Forelimb muscle (tissue), 1 donor: ENCODE measurements around the gene RBP3. TPM values are rescaled to one million over a fixed set of nuclear protein-coding genes. Genes with fewer than 3 reads are reported as not detected.

Source experiments
- DNase-seq: peaks from one replicate; pipeline ENCODE4 v3.0.0-alpha.2; 2013; ENCODE audit warnings: low read depth
- polyA plus RNA-seq: library from polyadenylated mRNA; unstranded; fragments of 120-200 nt; gene quantifications from one replicate; pipeline ENCODE4 v1.2.1, GENCODE V29; 2013; ENCODE audit not compliant: insufficient read length

Gene RBP3
- polyA plus RNA-seq = 0.09 TPM

GRCh38 chr10:47348138-47348651 lies at the start of gene RBP3:
Gene RBP3 (plus strand): TSS chr10:47348363. CDS start chr10:47348485, 122 bp downstream.
- no peak for DNase-seq

GRCh38 chr10:47298715-47299114 lies 49.4 kb upstream of the RBP3 start:
- no peak for DNase-seq

GRCh38 chr10:47299611-47300428 lies 48.3 kb upstream of the RBP3 start, which contains the start of gene GDF10:
Gene GDF10 (plus strand): TSS chr10:47300197. CDS start chr10:47300652, 455 bp downstream.
- DNase-seq = no peak

GRCh38 chr10:47300429-47300931 lies 47.7 kb upstream of the RBP3 start:
- no peak for DNase-seq

GRCh38 chr10:47301833-47302232 lies 46.3 kb upstream of the RBP3 start:
- DNase-seq = no peak

GRCh38 chr10:47303105-47303504 lies 45.1 kb upstream of the RBP3 start:
- no peak for DNase-seq

- no peak for DNase-seq
These were observed 44.3 kb upstream of the RBP3 start for GRCh38 chr10:47303866-47304265.

GRCh38 chr10:47305566-47305965 lies 42.6 kb upstream of the RBP3 start:
- no peak for DNase-seq

GRCh38 chr10:47306387-47307210 lies 41.6 kb upstream of the RBP3 start:
- no peak for DNase-seq

- DNase-seq = no peak
These were observed 40.8 kb upstream of the RBP3 start for GRCh38 chr10:47307381-47307780.

GRCh38 chr10:47308775-47309174 lies 39.4 kb upstream of the RBP3 start:
- no peak for DNase-seq

GRCh38 chr10:47309408-47310089 lies 38.6 kb upstream of the RBP3 start:
- no peak for DNase-seq

- DNase-seq = no peak
These were observed 38.1 kb upstream of the RBP3 start for GRCh38 chr10:47310090-47310505.

GRCh38 chr10:47311193-47311931 lies 36.8 kb upstream of the RBP3 start:
- no peak for DNase-seq

- peak; percentile 16 for DNase-seq
These were observed 36.1 kb upstream of the RBP3 start for GRCh38 chr10:47311932-47312662.

GRCh38 chr10:47312663-47312995 lies 35.5 kb upstream of the RBP3 start:
- DNase-seq = no peak

- DNase-seq = no peak
These were observed 33.7 kb upstream of the RBP3 start for GRCh38 chr10:47314416-47314970.

GRCh38 chr10:47315421-47315820 lies 32.7 kb upstream of the RBP3 start:
- DNase-seq = no peak

- no peak for DNase-seq
These were observed 32.0 kb upstream of the RBP3 start for GRCh38 chr10:47316131-47316530.

- no peak for DNase-seq
These were observed 30.9 kb upstream of the RBP3 start for GRCh38 chr10:47317251-47317650.
